ENCODE data around the gene IGFBP2.

The IGFBP2 gene

GRCh38 chr2:216671791-216672343, 38.6 kb downstream of the IGFBP2 start:
- in situ Hi-C loops (cut with MboI; ENCODE audit: low sequenced_read_pairs, unreplicated experiment) = loop anchor here (25.0 kb wide), 1 partner anchor 460 kb away; no protein-coding TSS in a partner anchor
- no peak for DNase-seq (ENCODE audit: low spot score)
- TF ChIP-seq CTCF (IDR thresholded peaks at IDR 0.05; ENCODE audit: borderline replicate concordance, control extremely low read depth, extremely low read depth, insufficient read depth, missing control alignments) = no peak

- no peak for DNase-seq (ENCODE audit: low spot score)
- in situ Hi-C loops (cut with MboI; ENCODE audit: low sequenced_read_pairs, unreplicated experiment) = loop anchor here (25.0 kb wide), 1 partner anchor 460 kb away; no protein-coding TSS in a partner anchor
- no peak for TF ChIP-seq CTCF (IDR thresholded peaks at IDR 0.05; ENCODE audit: borderline replicate concordance, control extremely low read depth, extremely low read depth, insufficient read depth, missing control alignments)
These were observed 39.2 kb downstream of the IGFBP2 start for GRCh38 chr2:216672466-216672865.

- in situ Hi-C loops (cut with MboI; ENCODE audit: low sequenced_read_pairs, unreplicated experiment) = loop anchor here (25.0 kb wide), 1 partner anchor 461 kb away; no protein-coding TSS in a partner anchor
- no peak for DNase-seq (ENCODE audit: low spot score)
- TF ChIP-seq CTCF (IDR thresholded peaks at IDR 0.05; ENCODE audit: borderline replicate concordance, control extremely low read depth, extremely low read depth, insufficient read depth, missing control alignments) = no peak
These were observed 39.8 kb downstream of the IGFBP2 start for GRCh38 chr2:216673021-216673420.

- in situ Hi-C loops (cut with MboI; ENCODE audit: low sequenced_read_pairs, unreplicated experiment) = loop anchor here (25.0 kb wide), 1 partner anchor 461 kb away; no protein-coding TSS in a partner anchor
- DNase-seq (ENCODE audit: low spot score) = no peak
- TF ChIP-seq CTCF (IDR thresholded peaks at IDR 0.05; ENCODE audit: borderline replicate concordance, control extremely low read depth, extremely low read depth, insufficient read depth, missing control alignments) = no peak
These were observed 40.4 kb downstream of the IGFBP2 start for GRCh38 chr2:216673609-216674008.

- TF ChIP-seq CTCF (IDR thresholded peaks at IDR 0.05; ENCODE audit: borderline replicate concordance, control extremely low read depth, extremely low read depth, insufficient read depth, missing control alignments) = no peak
- in situ Hi-C loops (cut with MboI; ENCODE audit: low sequenced_read_pairs, unreplicated experiment) = loop anchor here (25.0 kb wide), 1 partner anchor 462 kb away; no protein-coding TSS in a partner anchor
- no peak for DNase-seq (ENCODE audit: low spot score)
These were observed 41.2 kb downstream of the IGFBP2 start for GRCh38 chr2:216674376-216674775.

GRCh38 chr2:216676630-216677029, 43.4 kb downstream of the IGFBP2 start:
- in situ Hi-C loops (cut with MboI; ENCODE audit: low sequenced_read_pairs, unreplicated experiment) = no loop called here
- no peak for DNase-seq (ENCODE audit: low spot score)

More at GRCh38 chr2:216676630-216677029, 43.4 kb downstream of the IGFBP2 start:
- no peak for TF ChIP-seq CTCF (IDR thresholded peaks at IDR 0.05; ENCODE audit: borderline replicate concordance, control extremely low read depth, extremely low read depth, insufficient read depth, missing control alignments)
